B cell (primary cell): Measurements from ENCODE around the gene GRID2. TPM values are rescaled to one million over a fixed set of nuclear protein-coding genes. Genes with fewer than 3 reads are reported as not detected.

Experiments
- ATAC-seq: fragments of 200-7000 bp; cut with Tn5 transposase; one replicate; pipeline ENCODE4 v1.10.0; 2021; ENCODE audit warnings: low read depth, mild to moderate bottlenecking, moderate number of reproducible peaks, moderate library complexity
- CTCF ChIA-PET: fragments of 350-600 bp; sonication (Branson Sonifier 250); formaldehyde crosslinking; loops from one replicate; lab custom pipeline; 2021; ENCODE audit warnings: antibody characterized with exemption, inconsistent platforms; lab: Charles Lee
- POLR2A ChIA-PET: fragments of 350-600 bp; sonication (Branson Sonifier 250); formaldehyde crosslinking; loops from one replicate; lab custom pipeline; 2021; ENCODE audit warnings: antibody characterized with exemption; lab: Charles Lee
- DNase-seq: peaks from one replicate; pipeline ENCODE4 v3.0.0; 2013
- H2AFZ ChIP-seq: 2 replicates; pipeline ENCODE4 v1.6.1; 2012; ENCODE audit warnings: mild to moderate bottlenecking, low read depth, low read length; ENCODE audit not compliant: insufficient read depth, poor library complexity, severe bottlenecking
- H3K27ac ChIP-seq, 2 donors: 1 replicate in 1 of 2; 2 replicates in 1 of 2; pipeline ENCODE4 v1.5.1; 2012 to 2013; ENCODE audit warnings: low read length in 2 of 2, mild to moderate bottlenecking in 2 of 2, moderate library complexity in 1 of 2
- H3K27me3 ChIP-seq, 4 experiments: fragments of 200-600 bp in 1 of 4; sonication (generic) in 1 of 4; replicated peaks in 1 of 4; 1 replicate in 2 of 4; 2 replicates in 2 of 4; pipeline versions ENCODE4 v1.6.1 to v1.7.0; 2013 to 2016; ENCODE audit warnings: low read length in 3 of 4, mild to moderate bottlenecking in 2 of 4, mixed read lengths in 1 of 4, moderate library complexity in 1 of 4; ENCODE audit not compliant: insufficient read depth in 4 of 4, control insufficient read depth in 3 of 4; ENCODE audit errors: control extremely low read depth in 1 of 4
- H3K36me3 ChIP-seq, 2 experiments: replicated peaks in 1 of 2; 1 replicate in 1 of 2; 2 replicates in 1 of 2; pipeline versions ENCODE4 v1.6.1 to v1.7.1; 2013; ENCODE audit warnings: low read length in 1 of 2; ENCODE audit not compliant: insufficient read depth in 2 of 2, control insufficient read depth in 1 of 2; ENCODE audit errors: control extremely low read depth in 1 of 2, extremely low read depth in 1 of 2
- H3K4me1 ChIP-seq, 2 donors: fragments of 200-600 bp in 1 of 2; sonication (generic) in 1 of 2; 1 replicate in 1 of 2; 2 replicates in 1 of 2; pipeline versions ENCODE4 v1.5.1 to v1.6.1; 2013 to 2017; ENCODE audit warnings: low read length in 2 of 2; ENCODE audit not compliant: control insufficient read depth in 2 of 2, insufficient read depth in 2 of 2
- H3K4me2 ChIP-seq: replicated peaks from 2 replicates; pipeline ENCODE3; 2012; ENCODE audit warnings: mild to moderate bottlenecking, low read depth, low read length; ENCODE audit not compliant: poor library complexity, severe bottlenecking
- H3K4me3 ChIP-seq, 5 experiments: fragments of 200-600 bp in 1 of 5; sonication (generic) in 1 of 5; 1 replicate in 3 of 5; 2 replicates in 2 of 5; pipeline versions ENCODE4 v1.5.1 to v1.7.0; 2011 to 2016; ENCODE audit warnings: low read length in 4 of 5, mild to moderate bottlenecking in 4 of 5, low read depth in 2 of 5, control low read depth in 1 of 5, moderate library complexity in 1 of 5; ENCODE audit not compliant: insufficient read depth in 1 of 5; ENCODE audit errors: control extremely low read depth in 1 of 5, extremely low read depth in 1 of 5
- H3K79me2 ChIP-seq: fragments of 200-600 bp; sonication (generic); one replicate; pipeline ENCODE4 v1.6.0; 2016; ENCODE audit warnings: low read length; ENCODE audit not compliant: control insufficient read depth, insufficient read depth
- H3K9ac ChIP-seq: fragments of 200-600 bp; sonication (generic); 2 replicates; pipeline ENCODE4 v1.6.1; 2017; ENCODE audit warnings: mild to moderate bottlenecking, low read length, moderate library complexity
- H3K9me3 ChIP-seq, 3 donors: one replicate each; pipeline versions ENCODE4 v1.6.1 to v1.7.1; 2013; ENCODE audit warnings: low read length in 2 of 3; ENCODE audit not compliant: control insufficient read depth in 2 of 3, insufficient read depth in 1 of 3; ENCODE audit errors: control extremely low read depth in 1 of 3
- H4K20me1 ChIP-seq: 2 replicates; pipeline ENCODE4 v1.6.0; 2012; ENCODE audit warnings: mild to moderate bottlenecking, low read length; ENCODE audit not compliant: insufficient read depth, control insufficient read depth, poor library complexity, severe bottlenecking
- H3K27ac Mint-ChIP-seq: one replicate; pipeline ENCODE4 v1.8.0; 2021; ENCODE audit warnings: mixed read lengths
- H3K27me3 Mint-ChIP-seq: one replicate; pipeline ENCODE4 v1.8.0; 2021; ENCODE audit warnings: mixed read lengths
- H3K4me1 Mint-ChIP-seq: one replicate; pipeline ENCODE4 v1.8.0; 2021; ENCODE audit warnings: mixed read lengths
- H3K4me3 Mint-ChIP-seq: one replicate; pipeline ENCODE4 v1.8.0; 2021; ENCODE audit warnings: mixed read lengths
- H3K9me3 Mint-ChIP-seq: one replicate; pipeline ENCODE4 v1.8.0; 2022; ENCODE audit warnings: mixed read lengths; ENCODE audit not compliant: insufficient read depth
- EZH2 ChIP-seq: IDR thresholded peaks from 2 replicates; pipeline ENCODE4 v1.6.1; 2012; ENCODE audit warnings: borderline replicate concordance, low read depth, mild to moderate bottlenecking, moderate library complexity, low read length; ENCODE audit not compliant: insufficient read depth, poor library complexity, severe bottlenecking
- WGBS: methylation state at CpG from one replicate; pipeline ENCODE4 v1.1.5; 2013; ENCODE audit warnings: missing lambda C conversion rate; ENCODE audit not compliant: insufficient coverage; 5-methylcytosine and 5-hydroxymethylcytosine counted together
- intact Hi-C: fragments of 100-400 bp; cut with micrococcal nuclease; formaldehyde crosslinking; loops from one replicate; pipeline ENCODE4 v1.10.0; 2022
- polyA plus RNA-seq: library from polyadenylated mRNA; depleted of rRNA; stranded (reverse); fragments of >200 nt; gene quantifications from 2 replicates; pipeline ENCODE4 v1.2.3, GENCODE V29; 2012
- total RNA-seq, 2 donors: library from RNA; stranded (reverse); fragments of 120-200 nt in 1 of 2; gene quantifications; 1 replicate in 1 of 2; 2 replicates in 1 of 2; pipeline versions ENCODE4 v1.2.3 to v1.2.4, GENCODE V29; 2013 to 2022
- TF ChIP-seq, protein P1 (sequence below): fragments of 200-600 bp; IDR thresholded peaks from one replicate; pipeline ENCODE4 v1.8.0; 2022; ENCODE audit warnings: antibody characterized with exemption, mild to moderate bottlenecking

Gene GRID2
- total and polyA plus RNA-seq, 2 donors (not counting 1 experiment from before 2014, with no cell fraction given): not detected

DNA sequence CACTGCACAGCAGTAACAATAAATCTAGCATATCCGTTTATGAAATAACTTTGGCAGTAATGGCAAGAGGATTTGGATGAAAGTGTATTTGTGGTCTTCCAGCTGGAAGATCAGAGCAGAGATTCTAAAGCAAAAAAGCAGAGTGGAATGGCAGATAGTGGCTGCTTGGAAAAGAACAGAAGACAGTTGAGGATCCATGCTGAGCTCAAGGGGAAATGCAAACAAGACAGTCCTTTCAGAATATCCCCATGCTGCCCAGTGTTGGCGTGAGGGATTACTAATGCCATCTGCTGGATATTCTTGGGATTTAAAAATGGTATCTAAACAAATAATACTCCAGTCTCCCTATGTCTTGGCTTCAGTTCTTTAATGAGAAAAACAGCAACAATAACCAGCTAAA is 895.7 kb downstream of the GRID2 start:
- H3K79me2 ChIP-seq: no peaks in the 10 kb centered on the region
- H3K36me3 ChIP-seq: no peaks in the 10 kb centered on the region
- no peak overlapping the region for H3K4me3 ChIP-seq
- H3K9me3 ChIP-seq: no peaks in the 10 kb centered on the region
- H3K4me1 ChIP-seq: no peaks in the 10 kb centered on the region
- ATAC-seq (no peak), DNase-seq (no peak)
- no peaks in the 10 kb centered on the region for H3K27me3 Mint-ChIP-seq
- no peak overlapping the region for H3K4me2 ChIP-seq
- CTCF ChIA-PET: no interaction called here
- H3K27ac Mint-ChIP-seq: no peak overlapping the region
- intact Hi-C loops: no loop called here
- no peak overlapping the region for H3K27ac ChIP-seq
- H3K9ac ChIP-seq: no peak overlapping the region
- H2AFZ ChIP-seq: no peak overlapping the region
- no peaks in the 10 kb centered on the region for H3K27me3 ChIP-seq
- no peak overlapping the region for H3K4me3 Mint-ChIP-seq
- no peaks in the 10 kb centered on the region for H4K20me1 ChIP-seq
- no peaks in the 10 kb centered on the region for H3K9me3 Mint-ChIP-seq
- no peaks in the 10 kb centered on the region for H3K4me1 Mint-ChIP-seq
- TF ChIP-seq EZH2: no peak
- TF ChIP-seq, protein P1, sequence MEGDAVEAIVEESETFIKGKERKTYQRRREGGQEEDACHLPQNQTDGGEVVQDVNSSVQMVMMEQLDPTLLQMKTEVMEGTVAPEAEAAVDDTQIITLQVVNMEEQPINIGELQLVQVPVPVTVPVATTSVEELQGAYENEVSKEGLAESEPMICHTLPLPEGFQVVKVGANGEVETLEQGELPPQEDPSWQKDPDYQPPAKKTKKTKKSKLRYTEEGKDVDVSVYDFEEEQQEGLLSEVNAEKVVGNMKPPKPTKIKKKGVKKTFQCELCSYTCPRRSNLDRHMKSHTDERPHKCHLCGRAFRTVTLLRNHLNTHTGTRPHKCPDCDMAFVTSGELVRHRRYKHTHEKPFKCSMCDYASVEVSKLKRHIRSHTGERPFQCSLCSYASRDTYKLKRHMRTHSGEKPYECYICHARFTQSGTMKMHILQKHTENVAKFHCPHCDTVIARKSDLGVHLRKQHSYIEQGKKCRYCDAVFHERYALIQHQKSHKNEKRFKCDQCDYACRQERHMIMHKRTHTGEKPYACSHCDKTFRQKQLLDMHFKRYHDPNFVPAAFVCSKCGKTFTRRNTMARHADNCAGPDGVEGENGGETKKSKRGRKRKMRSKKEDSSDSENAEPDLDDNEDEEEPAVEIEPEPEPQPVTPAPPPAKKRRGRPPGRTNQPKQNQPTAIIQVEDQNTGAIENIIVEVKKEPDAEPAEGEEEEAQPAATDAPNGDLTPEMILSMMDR: no peak
- POLR2A ChIA-PET: no interaction called here
- no CpG with 5 or more reads among the region's 2 CpGs for WGBS

DNA sequence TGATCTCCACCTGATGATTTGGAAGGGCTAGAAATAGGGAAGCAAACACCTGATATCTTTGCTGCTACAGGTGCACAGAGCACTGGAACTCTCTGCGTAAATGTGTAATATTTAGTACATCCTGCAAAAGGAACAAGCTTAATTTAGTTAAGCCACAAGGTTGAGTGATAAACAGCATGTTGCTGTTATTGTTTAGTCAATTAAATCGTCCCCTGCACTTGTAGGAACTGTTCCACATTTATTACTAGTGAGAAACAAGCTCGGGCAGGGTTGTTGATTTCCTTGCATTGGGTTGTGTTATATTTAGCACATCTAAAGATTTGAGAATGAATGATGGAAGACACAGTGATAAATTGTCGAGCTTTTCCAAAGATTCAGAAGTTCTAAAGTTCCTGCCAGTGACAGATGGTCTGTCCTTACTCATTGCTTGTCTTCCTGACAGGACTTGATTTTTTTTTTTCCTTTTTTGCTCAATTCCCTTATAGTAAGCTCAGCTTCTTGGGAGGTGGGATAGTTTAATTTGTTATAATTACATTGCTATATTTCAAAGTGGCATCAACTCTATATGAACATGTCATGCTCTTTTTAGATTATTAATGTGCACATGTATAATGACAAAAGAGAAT is 897.8 kb downstream of the GRID2 start:
- Histone ChIP-seq H3K79me2 (no peaks in the 10 kb centered on the region), H3K4me2 (no peak overlapping the region), H3K9ac (no peak overlapping the region), H3K36me3 (no peaks in the 10 kb centered on the region), H3K4me3 (no peak overlapping the region), H3K27me3 (no peaks in the 10 kb centered on the region), H3K9me3 (no peaks in the 10 kb centered on the region), H3K4me1 (no peaks in the 10 kb centered on the region), H4K20me1 (no peaks in the 10 kb centered on the region), H3K27ac (no peak overlapping the region), H2AFZ (no peak overlapping the region)
- H3K27me3 Mint-ChIP-seq: no peaks in the 10 kb centered on the region
- no peak for ATAC-seq
- ChIA-PET POLR2A (no interaction called here), CTCF (no interaction called here)
- no CpG with 5 or more reads among the region's 4 CpGs for WGBS
- intact Hi-C loops: no loop called here
- DNase-seq: no peak
- H3K4me1 Mint-ChIP-seq: no peaks in the 10 kb centered on the region
- TF ChIP-seq EZH2: no peak
- TF ChIP-seq, protein P1: no peak
- H3K4me3 Mint-ChIP-seq: no peak overlapping the region
- H3K27ac Mint-ChIP-seq: no peak overlapping the region
- no peaks in the 10 kb centered on the region for H3K9me3 Mint-ChIP-seq
